ENCODE results near the gene TFCP2L1. TPM values are rescaled to one million over a fixed set of nuclear protein-coding genes. Genes with fewer than 3 reads are reported as not detected.
A peak's percentile ranks its signal among the peaks of the same experiment; 100 is the strongest.

TFCP2L1 gene
- total RNA-seq, 1 donor from 2014 or later, result 0.30 TPM

- ATAC-seq (no peak), DNase-seq (ENCODE audit: missing footprints) (no peak)
- intact Hi-C loops (cut with DNase I), result no loop called here
Measured at GRCh38 chr2:121211251-121211650, 73.8 kb downstream of the TFCP2L1 start.

- intact Hi-C loops (cut with DNase I), result no loop called here
- DNase-seq (ENCODE audit: missing footprints) (peak; percentile 71), ATAC-seq (peak; percentile 62)
Measured at GRCh38 chr2:121210691-121211090, 74.3 kb downstream of the TFCP2L1 start.

GRCh38 chr2:121209014-121209610, 75.9 kb downstream of the TFCP2L1 start:
- DNase-seq (ENCODE audit: missing footprints) (no peak), ATAC-seq (no peak)
- intact Hi-C loops (cut with DNase I), result no loop called here

GRCh38 chr2:121207494-121207893, 77.5 kb downstream of the TFCP2L1 start:
- no peak for DNase-seq (ENCODE audit: missing footprints)
- ATAC-seq, result no peak
- intact Hi-C loops (cut with DNase I), result no loop called here

- ATAC-seq (peak; percentile 60), DNase-seq (ENCODE audit: missing footprints) (no peak)
- intact Hi-C loops (cut with DNase I), result no loop called here
Measured at GRCh38 chr2:121205321-121205942, 79.6 kb downstream of the TFCP2L1 start.

GRCh38 chr2:121203591-121204249, 81.3 kb downstream of the TFCP2L1 start:
- DNase-seq (ENCODE audit: missing footprints) (no peak), ATAC-seq (no peak)
- intact Hi-C loops (cut with DNase I), result no loop called here

GRCh38 chr2:121202541-121203310, 82.3 kb downstream of the TFCP2L1 start:
- DNase-seq (ENCODE audit: missing footprints) (no peak), ATAC-seq (no peak)
- intact Hi-C loops (cut with DNase I), result no loop called here

GRCh38 chr2:121201796-121202195, 83.2 kb downstream of the TFCP2L1 start:
- intact Hi-C loops (cut with DNase I), result no loop called here
- DNase-seq (ENCODE audit: missing footprints), result no peak
- no peak for ATAC-seq

- intact Hi-C loops (cut with DNase I), result no loop called here
- ATAC-seq, result no peak
- no peak for DNase-seq (ENCODE audit: missing footprints)
Measured at GRCh38 chr2:121200419-121201315, 84.3 kb downstream of the TFCP2L1 start.

GRCh38 chr2:121200011-121200347, 85.0 kb downstream of the TFCP2L1 start:
- ATAC-seq (no peak), DNase-seq (ENCODE audit: missing footprints) (no peak)
- intact Hi-C loops (cut with DNase I), result no loop called here

- intact Hi-C loops (cut with DNase I), result no loop called here
- DNase-seq (ENCODE audit: missing footprints), result no peak
- ATAC-seq, result no peak
Measured at GRCh38 chr2:121199281-121200010, 85.6 kb downstream of the TFCP2L1 start.

GRCh38 chr2:121197369-121198091, 87.5 kb downstream of the TFCP2L1 start:
- ATAC-seq, result peak; percentile 83
- intact Hi-C loops (cut with DNase I), result no loop called here
- DNase-seq (ENCODE audit: missing footprints), result peak; percentile 87

- intact Hi-C loops (cut with DNase I), result no loop called here
- no peak for ATAC-seq
- no peak for DNase-seq (ENCODE audit: missing footprints)
Measured at GRCh38 chr2:121196849-121197155, 88.2 kb downstream of the TFCP2L1 start.

- DNase-seq (ENCODE audit: missing footprints), result no peak
- intact Hi-C loops (cut with DNase I), result no loop called here
- ATAC-seq, result no peak
Measured at GRCh38 chr2:121196132-121196848, 88.7 kb downstream of the TFCP2L1 start.

- ATAC-seq, result no peak
- intact Hi-C loops (cut with DNase I), result no loop called here
- DNase-seq (ENCODE audit: missing footprints), result no peak
Measured at GRCh38 chr2:121195036-121195435, 90.0 kb downstream of the TFCP2L1 start.

- intact Hi-C loops (cut with DNase I), result no loop called here
- DNase-seq (ENCODE audit: missing footprints), result no peak
- ATAC-seq, result no peak
Measured at GRCh38 chr2:121194626-121195025, 90.4 kb downstream of the TFCP2L1 start.

GRCh38 chr2:121193185-121193584, 91.8 kb downstream of the TFCP2L1 start:
- DNase-seq (ENCODE audit: missing footprints) (no peak), ATAC-seq (no peak)
- intact Hi-C loops (cut with DNase I), result no loop called here
